Testis (tissue), 3 donors: ENCODE measurements around the gene XKR7. TPM values are rescaled to one million over a fixed set of nuclear protein-coding genes. Genes with fewer than 3 reads are reported as not detected.

Experiments used
- DNase-seq: peaks from one replicate; pipeline ENCODE4 v3.0.0-alpha.2; 2019
- H3K27ac ChIP-seq, 2 donors: fragments of 200-600 bp; sonication (generic); one replicate each; pipeline ENCODE4 v1.5.1; 2019
- H3K27me3 ChIP-seq: fragments of 200-600 bp; sonication (generic); one replicate; pipeline ENCODE4 v1.5.1; 2019
- H3K36me3 ChIP-seq: fragments of 200-600 bp; sonication (generic); one replicate; pipeline ENCODE4 v1.5.1; 2017; ENCODE audit warnings: low read depth; ENCODE audit errors: missing control alignments
- H3K4me1 ChIP-seq: fragments of 200-600 bp; sonication (generic); one replicate; pipeline ENCODE4 v1.5.1; 2019
- H3K4me3 ChIP-seq, 2 donors: fragments of 200-600 bp; sonication (generic); one replicate each; pipeline ENCODE4 v1.5.1; 2017 to 2019
- H3K9me3 ChIP-seq: fragments of 200-600 bp; sonication (generic); one replicate; pipeline ENCODE4 v1.5.1; 2017
- POLR2A ChIP-seq: fragments of 450-650 bp; IDR thresholded peaks from one replicate; pipeline ENCODE4 v1.6.1; 2017; ENCODE audit warnings: antibody characterized with exemption, mild to moderate bottlenecking, moderate library complexity
- WGBS, 2 donors: methylation state at CpG; one replicate each; pipeline ENCODE4 v1.1.5; 2018; 5-methylcytosine and 5-hydroxymethylcytosine counted together
- intact Hi-C: fragments of 100-400 bp; cut with DNase I; formaldehyde crosslinking; loops from one replicate; pipeline ENCODE4 v1.15.1; 2023; ENCODE audit warnings: low total_unique reads
- polyA plus RNA-seq: library from polyadenylated mRNA; stranded (reverse); fragments of 350-450 nt; fragmentation: Illumina TruSeq; extraction: RNeasy Lipid Tissue Mini Kit (QIAGEN cat#74804); gene quantifications from one replicate; pipeline ENCODE4 v1.2.3, GENCODE V29; 2014; ENCODE audit warnings: low read depth, low replicate concordance; ENCODE audit not compliant: insufficient read depth
- total RNA-seq, 2 donors: library from RNA; depleted of rRNA; stranded (reverse); fragments of >200 nt; gene quantifications; one replicate each; pipeline ENCODE4 v1.2.3, GENCODE V29; 2016
- TF ChIP-seq, protein P1 (sequence below), 3 experiments: fragments of 450-650 bp in 2 of 3; fragments of 200-600 bp in 1 of 3; sonication (generic) in 1 of 3; IDR thresholded peaks; one replicate each; pipeline ENCODE4 v1.5.1; 2016 to 2019; ENCODE audit warnings: antibody characterized with exemption in 3 of 3, mild to moderate bottlenecking in 2 of 3, moderate library complexity in 1 of 3

The XKR7 gene
- total and polyA plus RNA-seq, 3 donors from 2014 or later, result 0.25 to 0.96 (median 0.39) TPM

DNA sequence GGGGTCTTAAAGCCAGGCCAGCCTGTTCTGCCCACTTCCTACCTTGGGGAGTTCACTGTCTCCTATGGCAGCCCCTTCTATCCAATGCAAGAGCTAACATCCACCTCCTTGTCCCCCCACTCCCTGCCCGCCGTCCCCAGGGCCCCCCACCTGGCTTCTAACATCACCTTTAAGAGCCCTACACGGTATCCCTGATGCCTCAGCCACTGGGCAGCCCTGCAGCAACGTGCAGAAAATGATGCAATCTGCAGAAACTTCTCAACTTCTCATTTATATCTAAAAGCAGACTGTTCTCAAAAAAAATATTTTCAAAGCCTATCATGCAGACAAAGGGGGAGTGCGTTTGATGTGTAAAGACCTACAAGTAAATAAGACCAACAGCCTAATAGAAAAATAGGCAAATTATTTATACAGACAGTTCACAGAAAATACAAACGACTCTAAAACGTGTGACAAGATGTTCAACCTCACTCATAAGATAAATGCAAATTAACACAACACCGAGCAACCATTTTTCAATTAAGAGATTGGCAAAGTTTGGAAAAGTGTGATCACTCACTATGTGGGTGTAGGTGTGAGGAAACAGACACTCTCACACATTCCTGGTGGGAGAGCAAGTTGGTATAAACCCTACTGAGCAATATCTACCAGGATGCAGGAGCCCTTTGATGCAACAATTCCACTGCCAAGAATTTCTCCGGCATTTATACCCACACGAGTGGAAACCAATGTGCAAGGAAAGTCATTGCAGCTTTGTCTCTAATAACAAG is 69.0 kb downstream of the XKR7 start:
- TF ChIP-seq, protein P1, sequence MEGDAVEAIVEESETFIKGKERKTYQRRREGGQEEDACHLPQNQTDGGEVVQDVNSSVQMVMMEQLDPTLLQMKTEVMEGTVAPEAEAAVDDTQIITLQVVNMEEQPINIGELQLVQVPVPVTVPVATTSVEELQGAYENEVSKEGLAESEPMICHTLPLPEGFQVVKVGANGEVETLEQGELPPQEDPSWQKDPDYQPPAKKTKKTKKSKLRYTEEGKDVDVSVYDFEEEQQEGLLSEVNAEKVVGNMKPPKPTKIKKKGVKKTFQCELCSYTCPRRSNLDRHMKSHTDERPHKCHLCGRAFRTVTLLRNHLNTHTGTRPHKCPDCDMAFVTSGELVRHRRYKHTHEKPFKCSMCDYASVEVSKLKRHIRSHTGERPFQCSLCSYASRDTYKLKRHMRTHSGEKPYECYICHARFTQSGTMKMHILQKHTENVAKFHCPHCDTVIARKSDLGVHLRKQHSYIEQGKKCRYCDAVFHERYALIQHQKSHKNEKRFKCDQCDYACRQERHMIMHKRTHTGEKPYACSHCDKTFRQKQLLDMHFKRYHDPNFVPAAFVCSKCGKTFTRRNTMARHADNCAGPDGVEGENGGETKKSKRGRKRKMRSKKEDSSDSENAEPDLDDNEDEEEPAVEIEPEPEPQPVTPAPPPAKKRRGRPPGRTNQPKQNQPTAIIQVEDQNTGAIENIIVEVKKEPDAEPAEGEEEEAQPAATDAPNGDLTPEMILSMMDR (IDR thresholded peaks at IDR 0.05), result no peak
- TF ChIP-seq POLR2A, result no peak
- no peaks in the 10 kb centered on the region for H3K36me3 ChIP-seq
- WGBS, 2 donors, result 68 to 69% methylated on average over 10 of the region's 10 CpGs
- no peaks in the 10 kb centered on the region for H3K9me3 ChIP-seq
- intact Hi-C loops, result loop anchor here (10.0 kb wide), 1 partner anchor 182 kb away; no protein-coding TSS in a partner anchor
- H3K4me1 ChIP-seq, result no peaks in the 10 kb centered on the region
- no peak overlapping the region for H3K27ac ChIP-seq
- H3K4me3 ChIP-seq, result no peak overlapping the region
- DNase-seq, result no peak
- H3K27me3 ChIP-seq, result no peaks in the 10 kb centered on the region

GRCh38 chr20:32037929-32038328 is 70.0 kb downstream of the XKR7 start:
- intact Hi-C loops, result loop anchor here (10.0 kb wide), 1 partner anchor 183 kb away; no protein-coding TSS in a partner anchor
- DNase-seq, result no peak
- Histone ChIP-seq H3K36me3 (no peaks in the 10 kb centered on the region), H3K4me3 (no peak overlapping the region), H3K4me1 (no peaks in the 10 kb centered on the region), H3K9me3 (no peaks in the 10 kb centered on the region), H3K27ac (no peak overlapping the region), H3K27me3 (no peaks in the 10 kb centered on the region)
- TF ChIP-seq, protein P1 (IDR thresholded peaks at IDR 0.05), result no peak
- no peak for TF ChIP-seq POLR2A
- 88 to 92% methylated on average over 4 of the region's 4 CpGs for WGBS, 2 donors

GRCh38 chr20:32040142-32040953 is 72.4 kb downstream of the XKR7 start:
- Histone ChIP-seq H3K36me3 (no peaks in the 10 kb centered on the region), H3K9me3 (no peaks in the 10 kb centered on the region), H3K4me3 (no peak overlapping the region), H3K4me1 (no peaks in the 10 kb centered on the region), H3K27me3 (no peaks in the 10 kb centered on the region), H3K27ac (no peak overlapping the region)
- WGBS, 2 donors, result 86 to 89% methylated on average over 5 to 10 of the region's 10 CpGs
- intact Hi-C loops, result no loop called here
- no peak for TF ChIP-seq POLR2A
- TF ChIP-seq, protein P1 (IDR thresholded peaks at IDR 0.05), result no peak
- DNase-seq, result no peak

- Histone ChIP-seq H3K27me3 (no peaks in the 10 kb centered on the region), H3K27ac (no peak overlapping the region), H3K36me3 (no peaks in the 10 kb centered on the region), H3K4me1 (no peaks in the 10 kb centered on the region), H3K9me3 (no peaks in the 10 kb centered on the region), H3K4me3 (no peak overlapping the region)
- no peak for DNase-seq
- 68 to 72% methylated on average over 3 of the region's 3 CpGs for WGBS, 2 donors
- TF ChIP-seq, protein P1 (IDR thresholded peaks at IDR 0.05), result no peak
- TF ChIP-seq POLR2A, result no peak
- intact Hi-C loops, result no loop called here
These were observed 78.0 kb downstream of the XKR7 start for GRCh38 chr20:32045999-32046398.
